HG03571 (cell line): ENCODE measurements around the gene TECR.

Experiments
- ATAC-seq: cut with Tn5 transposase; IDR thresholded peaks from one replicate; pipeline ENCODE4 v1.9.1; 2021; ENCODE audit not compliant: unreplicated experiment

Gene TECR

GRCh38 chr19:14507704-14508542, 21.5 kb upstream of the TECR start:
- no peak for ATAC-seq

GRCh38 chr19:14510311-14511228, 18.8 kb upstream of the TECR start:
- ATAC-seq, result no peak

GRCh38 chr19:14511229-14511593, 18.2 kb upstream of the TECR start:
- ATAC-seq, result no peak

- no peak for ATAC-seq
These were observed 16.9 kb upstream of the TECR start for GRCh38 chr19:14512406-14512961.

- no peak for ATAC-seq
These were observed 15.1 kb upstream of the TECR start for GRCh38 chr19:14514215-14514863.

- no peak for ATAC-seq
These were observed 13.8 kb upstream of the TECR start for GRCh38 chr19:14515501-14516047.

GRCh38 chr19:14516048-14516534, 13.3 kb upstream of the TECR start:
- no peak for ATAC-seq

GRCh38 chr19:14516746-14517438, 12.5 kb upstream of the TECR start:
- no peak for ATAC-seq

GRCh38 chr19:14517446-14517839, 12.0 kb upstream of the TECR start:
- no peak for ATAC-seq

- peak; percentile 54 for ATAC-seq
These were observed 11.4 kb upstream of the TECR start, which contains the start of gene DNAJB1 for GRCh38 chr19:14517840-14518505. Gene DNAJB1, minus strand, starts transcription at chr19:14518397. Its CDS starts 48 bp downstream, at chr19:14518349.

- no peak for ATAC-seq
These were observed 10.0 kb upstream of the TECR start for GRCh38 chr19:14519245-14519859.

GRCh38 chr19:14519860-14520407, 9.5 kb upstream of the TECR start:
- no peak for ATAC-seq

GRCh38 chr19:14520543-14520942, 8.9 kb upstream of the TECR start:
- ATAC-seq, result no peak

- ATAC-seq, result no peak
These were observed 3.7 kb upstream of the TECR start for GRCh38 chr19:14525729-14526128.

GRCh38 chr19:14526423-14526822, 3.0 kb upstream of the TECR start:
- no peak for ATAC-seq

GRCh38 chr19:14528419-14529253, 758 bp upstream of the TECR start:
- no peak for ATAC-seq

GRCh38 chr19:14530005-14530348, 583 bp downstream of the TECR start:
- no peak for ATAC-seq

GRCh38 chr19:14530506-14530905, 1.1 kb downstream of the TECR start:
- no peak for ATAC-seq
